ENCODE measurements around the gene YARS1. TPM values are rescaled to one million over a fixed set of nuclear protein-coding genes. Genes with fewer than 3 reads are reported as not detected.

The YARS1 gene
- polyA plus RNA-seq, 3 donors: 38.1 to 42.7 (median 39.8) TPM

- peaks cover 67% of the 10 kb centered on the region for H3K79me2 ChIP-seq (ENCODE audit: insufficient read depth, low read length)
- H3K4me2 ChIP-seq (replicated peaks; ENCODE audit: extremely low read depth, low read length, poor library complexity, severe bottlenecking): no peak overlapping the region
- no peaks in the 10 kb centered on the region for H3K9me3 ChIP-seq (replicated peaks in 1 of 2; ENCODE audit: control insufficient read depth in 1 of 2, insufficient read depth in 1 of 2, low read length in 2 of 2)
- H3K9ac ChIP-seq (ENCODE audit: insufficient read depth, low read length, poor library complexity, severe bottlenecking): no peak overlapping the region
- no peak overlapping the region for H3K4me3 Mint-ChIP-seq
- 100% methylated on average over 2 of the region's 3 CpGs for WGBS (ENCODE audit: insufficient coverage)
- H3K36me3 Mint-ChIP-seq: peaks cover 52 to 58% of the 10 kb centered on the region in 2 donors
- H3K4me1 ChIP-seq (ENCODE audit: control insufficient read depth in 1 of 2, insufficient read depth in 2 of 2, low read length in 2 of 2): peaks cover 18 to 29% of the 10 kb centered on the region in 2 donors
- no peak overlapping the region for H2AFZ ChIP-seq (ENCODE audit: insufficient read depth, low read depth, low read length, poor library complexity, severe bottlenecking)
- H3K27me3 ChIP-seq (ENCODE audit: control insufficient read depth in 2 of 2, insufficient read depth in 2 of 2, low read length in 2 of 2): no peaks in the 10 kb centered on the region
- no peak for DNase-seq
- peaks cover 28% of the 10 kb centered on the region for H3K4me1 Mint-ChIP-seq
- no peaks in the 10 kb centered on the region for H3K9me3 Mint-ChIP-seq
- H3K27ac Mint-ChIP-seq: peak overlapping the region in 1 of 7 donors; percentile 47
- H3K27me3 Mint-ChIP-seq (ENCODE audit: low read depth in 3 of 3): peaks cover 0 to 4% (median 2%) of the 10 kb centered on the region in 3 donors
- TF ChIP-seq, protein P1, sequence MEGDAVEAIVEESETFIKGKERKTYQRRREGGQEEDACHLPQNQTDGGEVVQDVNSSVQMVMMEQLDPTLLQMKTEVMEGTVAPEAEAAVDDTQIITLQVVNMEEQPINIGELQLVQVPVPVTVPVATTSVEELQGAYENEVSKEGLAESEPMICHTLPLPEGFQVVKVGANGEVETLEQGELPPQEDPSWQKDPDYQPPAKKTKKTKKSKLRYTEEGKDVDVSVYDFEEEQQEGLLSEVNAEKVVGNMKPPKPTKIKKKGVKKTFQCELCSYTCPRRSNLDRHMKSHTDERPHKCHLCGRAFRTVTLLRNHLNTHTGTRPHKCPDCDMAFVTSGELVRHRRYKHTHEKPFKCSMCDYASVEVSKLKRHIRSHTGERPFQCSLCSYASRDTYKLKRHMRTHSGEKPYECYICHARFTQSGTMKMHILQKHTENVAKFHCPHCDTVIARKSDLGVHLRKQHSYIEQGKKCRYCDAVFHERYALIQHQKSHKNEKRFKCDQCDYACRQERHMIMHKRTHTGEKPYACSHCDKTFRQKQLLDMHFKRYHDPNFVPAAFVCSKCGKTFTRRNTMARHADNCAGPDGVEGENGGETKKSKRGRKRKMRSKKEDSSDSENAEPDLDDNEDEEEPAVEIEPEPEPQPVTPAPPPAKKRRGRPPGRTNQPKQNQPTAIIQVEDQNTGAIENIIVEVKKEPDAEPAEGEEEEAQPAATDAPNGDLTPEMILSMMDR (IDR thresholded peaks at IDR 0.05): no peak
- H4K20me1 ChIP-seq (ENCODE audit: insufficient read depth, low read length): peaks cover 36% of the 10 kb centered on the region
- intact Hi-C loops (cut with micrococcal nuclease): no loop called here
- no peak overlapping the region for H3K4me3 ChIP-seq (replicated peaks in 1 of 3; ENCODE audit: low read depth in 2 of 3, low read length in 3 of 3)
- H3K27ac ChIP-seq (ENCODE audit: low read depth in 1 of 2, low read length in 2 of 2): no peak overlapping the region
- peaks cover 30 to 53% of the 10 kb centered on the region in 2 donors for H3K36me3 ChIP-seq (replicated peaks in 1 of 2; ENCODE audit: control insufficient read depth in 1 of 2, insufficient read depth in 2 of 2, low read length in 2 of 2)
These were observed 5.2 kb downstream of the YARS1 start for GRCh38 chr1:32811917-32812316.

DNA sequence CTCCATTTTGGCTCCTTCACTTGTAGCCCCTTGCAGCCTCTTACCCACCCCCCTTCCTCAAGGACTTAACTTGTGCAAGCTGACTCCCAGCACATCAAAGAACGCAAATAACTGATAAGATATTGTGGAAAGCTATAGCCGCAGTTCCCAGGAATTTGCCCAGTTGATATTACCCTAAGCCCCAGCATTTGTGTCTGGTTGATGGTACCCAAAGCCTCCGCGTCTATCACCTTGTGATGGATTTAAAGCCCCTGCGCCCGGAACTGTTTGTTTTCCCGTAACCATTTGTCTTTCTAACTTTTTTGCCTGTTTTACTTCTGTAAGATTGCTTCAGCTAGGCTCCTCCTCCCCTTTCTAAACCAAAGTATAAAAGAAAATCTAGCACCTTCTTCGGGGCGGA lies 5.9 kb downstream of the YARS1 start:
- peaks cover 23% of the 10 kb centered on the region for H3K4me1 Mint-ChIP-seq
- Histone ChIP-seq H3K27ac (ENCODE audit: low read depth in 1 of 2, low read length in 2 of 2) (no peak overlapping the region), H3K4me2 (replicated peaks; ENCODE audit: extremely low read depth, low read length, poor library complexity, severe bottlenecking) (no peak overlapping the region), H3K79me2 (ENCODE audit: insufficient read depth, low read length) (peaks cover 60% of the 10 kb centered on the region), H3K36me3 (replicated peaks in 1 of 2; ENCODE audit: control insufficient read depth in 1 of 2, insufficient read depth in 2 of 2, low read length in 2 of 2) (peaks cover 37 to 60% of the 10 kb centered on the region in 2 donors), H3K4me3 (replicated peaks in 1 of 3; ENCODE audit: low read depth in 2 of 3, low read length in 3 of 3) (no peak overlapping the region), H3K9me3 (replicated peaks in 1 of 2; ENCODE audit: control insufficient read depth in 1 of 2, insufficient read depth in 1 of 2, low read length in 2 of 2) (no peaks in the 10 kb centered on the region), H3K4me1 (ENCODE audit: control insufficient read depth in 1 of 2, insufficient read depth in 2 of 2, low read length in 2 of 2) (peaks cover 12 to 24% of the 10 kb centered on the region in 2 donors), H2AFZ (ENCODE audit: insufficient read depth, low read depth, low read length, poor library complexity, severe bottlenecking) (no peak overlapping the region), H4K20me1 (ENCODE audit: insufficient read depth, low read length) (peaks cover 36% of the 10 kb centered on the region), H3K27me3 (ENCODE audit: control insufficient read depth in 2 of 2, insufficient read depth in 2 of 2, low read length in 2 of 2) (no peaks in the 10 kb centered on the region), H3K9ac (ENCODE audit: insufficient read depth, low read length, poor library complexity, severe bottlenecking) (no peak overlapping the region)
- TF ChIP-seq, protein P1 (IDR thresholded peaks at IDR 0.05): no peak
- H3K27me3 Mint-ChIP-seq (ENCODE audit: low read depth in 3 of 3): peaks cover 0 to 4% (median 2%) of the 10 kb centered on the region in 3 donors
- H3K27ac Mint-ChIP-seq: peak overlapping the region in 1 of 7 donors; percentile 3
- peaks cover 58 to 65% of the 10 kb centered on the region in 2 donors for H3K36me3 Mint-ChIP-seq
- WGBS (ENCODE audit: insufficient coverage): 100% methylated on average over 6 of the region's 9 CpGs
- no peak overlapping the region for H3K4me3 Mint-ChIP-seq
- no peak for DNase-seq
- H3K9me3 Mint-ChIP-seq: peaks cover 0 to 1% (median 0%) of the 10 kb centered on the region in 7 donors
- intact Hi-C loops (cut with micrococcal nuclease): no loop called here

Measured in CD14-positive monocyte (primary cell).